Kidney (tissue), 14 donors: ENCODE measurements around the gene PSMB4. TPM values are rescaled to one million over a fixed set of nuclear protein-coding genes. Genes with fewer than 3 reads are reported as not detected.

ENCODE experiments used
- DNase-seq, 5 donors: peaks; one replicate each; pipeline ENCODE4 v3.0.0-alpha.2; 2013 to 2020
- FAIRE-seq: peaks from 2 replicates; lab custom pipeline; 2012; peaks lifted over from hg19 to GRCh38; lab: Jason Lieb, UNC
- H3K27ac ChIP-seq, 2 donors: one replicate each; pipeline ENCODE4 v1.7.0; 2013; ENCODE audit warnings: low read depth in 2 of 2, low read length in 2 of 2, inconsistent platforms in 1 of 2
- H3K27me3 ChIP-seq: one replicate; pipeline ENCODE4 v1.7.1; 2013; ENCODE audit warnings: low read length, inconsistent platforms; ENCODE audit not compliant: control insufficient read depth, insufficient read depth
- H3K36me3 ChIP-seq, 3 donors: one replicate each; pipeline versions ENCODE4 v1.7.0 to v1.7.1; 2013; ENCODE audit warnings: low read length in 3 of 3, control low read depth in 1 of 3, inconsistent platforms in 1 of 3; ENCODE audit not compliant: insufficient read depth in 3 of 3, control insufficient read depth in 2 of 3
- H3K4me1 ChIP-seq, 3 donors: one replicate each; pipeline versions ENCODE4 v1.7.0 to v1.7.1; 2013; ENCODE audit warnings: low read length in 3 of 3, inconsistent platforms in 1 of 3, low read depth in 1 of 3; ENCODE audit not compliant: control insufficient read depth in 2 of 3, insufficient read depth in 2 of 3
- H3K4me3 ChIP-seq, 3 donors: one replicate each; pipeline versions ENCODE4 v1.7.0 to v1.8.1; 2013; ENCODE audit warnings: low read length in 3 of 3, control low read depth in 1 of 3, inconsistent platforms in 1 of 3
- H3K9ac ChIP-seq, 3 donors: one replicate each; pipeline versions ENCODE4 v1.7.0 to v1.7.1; 2013; ENCODE audit warnings: low read length in 3 of 3, control low read depth in 1 of 3, inconsistent platforms in 1 of 3
- H3K9me3 ChIP-seq, 3 donors: one replicate each; pipeline versions ENCODE4 v1.7.0 to v1.7.1; 2013; ENCODE audit warnings: low read length in 3 of 3, control low read depth in 1 of 3, inconsistent platforms in 1 of 3; ENCODE audit not compliant: control insufficient read depth in 2 of 3, insufficient read depth in 1 of 3
- CTCF ChIP-seq: IDR thresholded peaks from 3 replicates; pipeline ENCODE4 v1.5.1; 2012; ENCODE audit warnings: mild to moderate bottlenecking, moderate library complexity, borderline replicate concordance; ENCODE audit not compliant: insufficient read depth; ENCODE audit errors: extremely low read depth
- intact Hi-C: fragments of 100-400 bp; cut with DNase I; formaldehyde crosslinking; loops from one replicate; pipeline ENCODE4 v1.11.1; 2022
- polyA plus RNA-seq: library from polyadenylated mRNA; stranded (reverse); fragments of 350-450 nt; fragmentation: Illumina TruSeq; extraction: RNeasy Lipid Tissue Mini Kit (QIAGEN cat#74804); gene quantifications from one replicate; pipeline ENCODE4 v1.2.3, GENCODE V29; 2014; ENCODE audit warnings: low read depth, low replicate concordance; ENCODE audit not compliant: insufficient read depth
- total RNA-seq: library from RNA; stranded (reverse); fragmentation: NEBNext Ultra II Directional; extraction: Animal tissue kit (Norgen Biotek cat#: 25700); gene quantifications from one replicate; pipeline ENCODE4 v1.2.1, GENCODE V29; 2021
- donor health status: control.
- donor health status: control.
- donor health status: control.
- donor health status: control.
- donor health status: control.
- donor health status: DM: yes; HTN: yes; CAD: no.
- donor health status: Normal renal cell carcinoma (clear cell type).

The PSMB4 gene
- total and polyA plus RNA-seq, 2 donors from 2014 or later = 212 to 436 TPM

DNA sequence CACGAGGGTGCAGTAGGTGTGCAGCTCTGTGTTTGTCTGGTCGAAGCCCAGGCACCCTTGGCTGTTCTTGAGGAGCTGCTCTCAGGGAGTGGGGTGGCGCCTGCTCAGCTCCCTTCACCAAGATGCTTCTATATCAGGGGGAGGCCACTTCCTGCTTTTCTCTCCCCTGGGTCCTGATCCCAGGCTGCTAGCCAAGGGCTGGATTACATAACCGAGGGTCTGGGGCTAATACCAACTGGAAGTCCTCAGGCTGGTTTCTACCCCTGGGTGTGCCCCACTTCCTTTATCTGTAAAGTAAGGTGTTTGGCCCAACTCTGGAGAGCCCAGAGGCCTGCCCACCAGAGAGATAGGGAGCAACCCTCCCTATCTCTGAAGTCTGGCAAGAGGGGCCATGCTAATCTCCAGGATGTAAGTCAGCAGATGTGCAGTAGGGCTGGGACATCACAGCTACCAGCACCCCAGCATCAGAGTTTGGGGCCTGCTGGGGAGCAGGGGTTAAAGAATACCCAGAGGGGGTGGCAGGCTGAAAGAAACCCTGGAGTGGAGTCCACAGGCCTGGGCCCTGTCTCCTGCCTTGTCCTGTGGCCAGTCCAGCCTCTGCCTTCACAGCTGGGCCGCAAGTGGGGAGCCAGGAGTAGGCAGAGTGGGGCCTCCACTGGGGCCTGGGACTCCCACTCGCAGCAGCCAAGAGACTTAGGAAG is 29.0 kb upstream of the PSMB4 start:
- DNase-seq (peak in 1 of 5 donors; percentile 73), FAIRE-seq (no peak)
- Histone ChIP-seq H3K27me3 (no peaks in the 10 kb centered on the region), H3K4me3 (no peak overlapping the region), H3K4me1 (peaks cover 0 to 48% (median 45%) of the 10 kb centered on the region in 3 donors), H3K36me3 (peaks cover 0 to 14% (median 3%) of the 10 kb centered on the region in 3 donors), H3K9me3 (no peaks in the 10 kb centered on the region), H3K9ac (peak overlapping the region in 1 of 3 donors; percentile 48), H3K27ac (peak overlapping the region in 1 of 2 donors; percentile 79)
- TF ChIP-seq CTCF = no peak
- intact Hi-C loops = no loop called here

- peak overlapping the region; percentile 85 to 93 for H3K27ac ChIP-seq
- peak overlapping the region in 1 of 3 donors; percentile 79 for H3K9ac ChIP-seq
- no peaks in the 10 kb centered on the region for H3K9me3 ChIP-seq
- peak overlapping the region in 2 of 3 donors; percentile 65 to 87 for H3K4me3 ChIP-seq
- FAIRE-seq = no peak
- intact Hi-C loops = no loop called here
- TF ChIP-seq CTCF = no peak
- peaks cover 0 to 48% (median 45%) of the 10 kb centered on the region in 3 donors for H3K4me1 ChIP-seq
- H3K27me3 ChIP-seq = no peaks in the 10 kb centered on the region
- peaks cover 0 to 3% (median 1%) of the 10 kb centered on the region in 3 donors for H3K36me3 ChIP-seq
- peak; percentile 35 to 84 (median 63) for DNase-seq
Observed at GRCh38 chr1:151371370-151372057, 27.9 kb upstream of the PSMB4 start.

- DNase-seq (peak; percentile 79 to 94 (median 89)), FAIRE-seq (no peak)
- Histone ChIP-seq H3K4me1 (peaks cover 0 to 48% (median 45%) of the 10 kb centered on the region in 3 donors), H3K9me3 (no peaks in the 10 kb centered on the region), H3K9ac (peak within 1 kb of the TSS in 1 of 3 donors; percentile 79), H3K4me3 (peak within 1 kb of the TSS; percentile 61 to 87 (median 65)), H3K27me3 (no peaks in the 10 kb centered on the region), H3K27ac (peak within 1 kb of the TSS; percentile 85 to 93), H3K36me3 (no peaks in the 10 kb centered on the region)
- intact Hi-C loops = no loop called here
- no peak for TF ChIP-seq CTCF
Observed at GRCh38 chr1:151372058-151372934, 27.1 kb upstream of the PSMB4 start, which contains the start of gene SELENBP1. Gene SELENBP1 (minus strand): TSS chr1:151372705. CDS start chr1:151372641, 64 bp downstream.
